HEK293 (cell line): ENCODE results near the gene TRIM44.

Experiments
- GFI1B ChIP-seq: fragments of 450-650 bp; formaldehyde crosslinking; IDR thresholded peaks from 2 replicates; pipeline ENCODE4 v1.5.1; 2016; ENCODE audit warnings: missing biosample characterization, missing genetic modification characterization
- IKZF3 ChIP-seq: fragments of 450-650 bp; IDR thresholded peaks from 2 replicates; pipeline ENCODE4 v1.5.0; 2018; ENCODE audit warnings: missing biosample characterization, mild to moderate bottlenecking, missing genetic modification characterization, moderate library complexity
- WT1 ChIP-seq: fragments of 450-650 bp; formaldehyde crosslinking; IDR thresholded peaks from 2 replicates; pipeline ENCODE4 v1.5.1; 2016; ENCODE audit warnings: missing biosample characterization, missing genetic modification characterization
- ZFP37 ChIP-seq: fragments of 450-650 bp; formaldehyde crosslinking; IDR thresholded peaks from 2 replicates; pipeline ENCODE4 v1.5.1; 2016; ENCODE audit warnings: missing biosample characterization, missing genetic modification characterization
- ZNF140 ChIP-seq: fragments of 450-650 bp; formaldehyde crosslinking; IDR thresholded peaks from 2 replicates; pipeline ENCODE4 v1.5.1; 2016; ENCODE audit warnings: missing biosample characterization, missing genetic modification characterization
- ZNF214 ChIP-seq: fragments of 450-650 bp; formaldehyde crosslinking; IDR thresholded peaks from 2 replicates; pipeline ENCODE4 v1.5.1; 2017; ENCODE audit warnings: missing biosample characterization, mild to moderate bottlenecking, missing genetic modification characterization, borderline replicate concordance
- ZNF311 ChIP-seq: fragments of 450-650 bp; formaldehyde crosslinking; IDR thresholded peaks from 2 replicates; pipeline ENCODE4 v1.5.1; 2017; ENCODE audit warnings: missing biosample characterization, missing genetic modification characterization, borderline replicate concordance
- ZNF335 ChIP-seq: fragments of 450-650 bp; formaldehyde crosslinking; conservative IDR thresholded peaks from 2 replicates; pipeline ENCODE4 v1.5.1; 2016; ENCODE audit warnings: missing biosample characterization, missing genetic modification characterization
- ZNF423 ChIP-seq: fragments of 450-650 bp; formaldehyde crosslinking; IDR thresholded peaks from 2 replicates; pipeline ENCODE4 v1.5.1; 2016; ENCODE audit warnings: missing biosample characterization, missing genetic modification characterization
- ZNF501 ChIP-seq: fragments of 450-650 bp; formaldehyde crosslinking; IDR thresholded peaks from 2 replicates; pipeline ENCODE4 v1.5.1; 2016; ENCODE audit warnings: missing biosample characterization, missing genetic modification characterization
- ZNF521 ChIP-seq: fragments of 450-650 bp; formaldehyde crosslinking; IDR thresholded peaks from 2 replicates; pipeline ENCODE4 v1.5.1; 2017; ENCODE audit warnings: missing biosample characterization, mild to moderate bottlenecking, missing genetic modification characterization
- ZNF571 ChIP-seq: fragments of 450-650 bp; formaldehyde crosslinking; IDR thresholded peaks from 2 replicates; pipeline ENCODE4 v1.5.0; 2017; ENCODE audit warnings: missing biosample characterization, missing genetic modification characterization
- ZNF624 ChIP-seq: fragments of 450-650 bp; formaldehyde crosslinking; IDR thresholded peaks from 2 replicates; pipeline ENCODE4 v1.5.1; 2017; ENCODE audit warnings: missing biosample characterization, missing genetic modification characterization
- ZNF629 ChIP-seq: fragments of 450-650 bp; formaldehyde crosslinking; IDR thresholded peaks from 2 replicates; pipeline ENCODE4 v1.5.1; 2017; ENCODE audit warnings: missing biosample characterization, missing genetic modification characterization
- ZNF654 ChIP-seq: fragments of 450-650 bp; formaldehyde crosslinking; IDR thresholded peaks from 2 replicates; pipeline ENCODE4 v1.5.1; 2016; ENCODE audit warnings: low read depth, missing biosample characterization, missing genetic modification characterization
- ZNF664 ChIP-seq: fragments of 450-650 bp; formaldehyde crosslinking; IDR thresholded peaks from 2 replicates; pipeline ENCODE4 v1.5.1; 2016; ENCODE audit warnings: missing biosample characterization, missing genetic modification characterization
- ZSCAN23 ChIP-seq: fragments of 450-650 bp; formaldehyde crosslinking; IDR thresholded peaks from 2 replicates; pipeline ENCODE4 v1.5.1; 2016; ENCODE audit warnings: missing biosample characterization, missing genetic modification characterization
- ZSCAN30 ChIP-seq: fragments of 450-650 bp; IDR thresholded peaks from 2 replicates; pipeline ENCODE4 v1.5.1; 2018; ENCODE audit warnings: missing biosample characterization, mild to moderate bottlenecking, missing genetic modification characterization, moderate library complexity
- TF ChIP-seq, protein P1 (sequence below): fragments of 450-650 bp; formaldehyde crosslinking; IDR thresholded peaks from 2 replicates; pipeline ENCODE4 v1.5.1; 2017; ENCODE audit warnings: missing biosample characterization, missing genetic modification characterization
- TF ChIP-seq, protein P2 (sequence below): fragments of 450-650 bp; formaldehyde crosslinking; IDR thresholded peaks from 2 replicates; pipeline ENCODE4 v1.5.1; 2016; ENCODE audit warnings: missing biosample characterization, missing genetic modification characterization, borderline replicate concordance
- TF ChIP-seq, protein P3 (sequence below): fragments of 450-650 bp; formaldehyde crosslinking; IDR thresholded peaks from 2 replicates; pipeline ENCODE4 v1.5.1; 2016; ENCODE audit warnings: missing biosample characterization, missing genetic modification characterization
- TF ChIP-seq, protein P4 (sequence below): fragments of 450-650 bp; formaldehyde crosslinking; IDR thresholded peaks from 2 replicates; pipeline ENCODE4 v1.5.1; 2016; ENCODE audit warnings: missing biosample characterization, missing genetic modification characterization
- TF ChIP-seq, protein P5 (sequence below): fragments of 450-650 bp; formaldehyde crosslinking; IDR thresholded peaks from 2 replicates; pipeline ENCODE4 v1.5.1; 2017; ENCODE audit warnings: missing biosample characterization, missing genetic modification characterization

TRIM44 gene

DNA sequence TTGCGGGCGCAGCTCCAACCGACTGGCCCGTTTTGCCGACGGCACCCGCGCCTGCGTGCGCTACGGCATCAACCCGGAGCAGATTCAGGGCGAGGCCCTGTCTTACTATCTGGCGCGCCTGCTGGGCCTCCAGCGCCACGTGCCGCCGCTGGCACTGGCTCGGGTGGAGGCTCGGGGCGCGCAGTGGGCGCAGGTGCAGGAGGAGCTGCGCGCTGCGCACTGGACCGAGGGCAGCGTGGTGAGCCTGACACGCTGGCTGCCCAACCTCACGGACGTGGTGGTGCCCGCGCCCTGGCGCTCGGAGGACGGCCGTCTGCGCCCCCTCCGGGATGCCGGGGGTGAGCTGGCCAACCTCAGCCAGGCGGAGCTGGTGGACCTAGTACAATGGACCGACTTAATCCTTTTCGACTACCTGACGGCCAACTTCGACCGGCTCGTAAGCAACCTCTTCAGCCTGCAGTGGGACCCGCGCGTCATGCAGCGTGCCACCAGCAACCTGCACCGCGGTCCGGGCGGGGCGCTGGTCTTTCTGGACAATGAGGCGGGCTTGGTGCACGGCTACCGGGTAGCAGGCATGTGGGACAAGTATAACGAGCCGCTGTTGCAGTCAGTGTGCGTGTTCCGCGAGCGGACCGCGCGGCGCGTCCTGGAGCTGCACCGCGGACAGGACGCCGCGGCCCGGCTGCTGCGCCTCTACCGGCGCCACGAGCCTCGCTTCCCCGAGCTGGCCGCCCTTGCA is 43.3 kb upstream of the TRIM44 start (continued):
- TF ChIP-seq IKZF3 (tag by site-specific recombination) (no peak), GFI1B (tag by site-specific recombination) (no peak), ZNF521 (tag by site-specific recombination) (no peak), ZNF311 (no peak), WT1 (tag by site-specific recombination) (no peak), ZSCAN23 (tag by site-specific recombination) (no peak), ZNF335 (peak; percentile 68; the same call in 1 of the 2 replicates), ZFP37 (tag by site-specific recombination) (no peak), ZNF571 (no peak), ZNF664 (tag by site-specific recombination) (no peak), ZNF140 (tag by site-specific recombination) (no peak), ZNF423 (tag by site-specific recombination) (no peak), ZNF629 (tag by site-specific recombination) (no peak; the same call in 1 of the 2 replicates), ZNF501 (tag by site-specific recombination) (no peak), ZSCAN30 (tag by site-specific recombination) (peak; percentile 50; the same call in 1 of the 2 replicates), ZNF624 (tag by site-specific recombination) (no peak), ZNF214 (tag by site-specific recombination) (no peak), ZNF654 (no peak)
- TF ChIP-seq, protein P1, sequence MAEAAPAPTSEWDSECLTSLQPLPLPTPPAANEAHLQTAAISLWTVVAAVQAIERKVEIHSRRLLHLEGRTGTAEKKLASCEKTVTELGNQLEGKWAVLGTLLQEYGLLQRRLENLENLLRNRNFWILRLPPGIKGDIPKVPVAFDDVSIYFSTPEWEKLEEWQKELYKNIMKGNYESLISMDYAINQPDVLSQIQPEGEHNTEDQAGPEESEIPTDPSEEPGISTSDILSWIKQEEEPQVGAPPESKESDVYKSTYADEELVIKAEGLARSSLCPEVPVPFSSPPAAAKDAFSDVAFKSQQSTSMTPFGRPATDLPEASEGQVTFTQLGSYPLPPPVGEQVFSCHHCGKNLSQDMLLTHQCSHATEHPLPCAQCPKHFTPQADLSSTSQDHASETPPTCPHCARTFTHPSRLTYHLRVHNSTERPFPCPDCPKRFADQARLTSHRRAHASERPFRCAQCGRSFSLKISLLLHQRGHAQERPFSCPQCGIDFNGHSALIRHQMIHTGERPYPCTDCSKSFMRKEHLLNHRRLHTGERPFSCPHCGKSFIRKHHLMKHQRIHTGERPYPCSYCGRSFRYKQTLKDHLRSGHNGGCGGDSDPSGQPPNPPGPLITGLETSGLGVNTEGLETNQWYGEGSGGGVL: no peak
- TF ChIP-seq, protein P2, sequence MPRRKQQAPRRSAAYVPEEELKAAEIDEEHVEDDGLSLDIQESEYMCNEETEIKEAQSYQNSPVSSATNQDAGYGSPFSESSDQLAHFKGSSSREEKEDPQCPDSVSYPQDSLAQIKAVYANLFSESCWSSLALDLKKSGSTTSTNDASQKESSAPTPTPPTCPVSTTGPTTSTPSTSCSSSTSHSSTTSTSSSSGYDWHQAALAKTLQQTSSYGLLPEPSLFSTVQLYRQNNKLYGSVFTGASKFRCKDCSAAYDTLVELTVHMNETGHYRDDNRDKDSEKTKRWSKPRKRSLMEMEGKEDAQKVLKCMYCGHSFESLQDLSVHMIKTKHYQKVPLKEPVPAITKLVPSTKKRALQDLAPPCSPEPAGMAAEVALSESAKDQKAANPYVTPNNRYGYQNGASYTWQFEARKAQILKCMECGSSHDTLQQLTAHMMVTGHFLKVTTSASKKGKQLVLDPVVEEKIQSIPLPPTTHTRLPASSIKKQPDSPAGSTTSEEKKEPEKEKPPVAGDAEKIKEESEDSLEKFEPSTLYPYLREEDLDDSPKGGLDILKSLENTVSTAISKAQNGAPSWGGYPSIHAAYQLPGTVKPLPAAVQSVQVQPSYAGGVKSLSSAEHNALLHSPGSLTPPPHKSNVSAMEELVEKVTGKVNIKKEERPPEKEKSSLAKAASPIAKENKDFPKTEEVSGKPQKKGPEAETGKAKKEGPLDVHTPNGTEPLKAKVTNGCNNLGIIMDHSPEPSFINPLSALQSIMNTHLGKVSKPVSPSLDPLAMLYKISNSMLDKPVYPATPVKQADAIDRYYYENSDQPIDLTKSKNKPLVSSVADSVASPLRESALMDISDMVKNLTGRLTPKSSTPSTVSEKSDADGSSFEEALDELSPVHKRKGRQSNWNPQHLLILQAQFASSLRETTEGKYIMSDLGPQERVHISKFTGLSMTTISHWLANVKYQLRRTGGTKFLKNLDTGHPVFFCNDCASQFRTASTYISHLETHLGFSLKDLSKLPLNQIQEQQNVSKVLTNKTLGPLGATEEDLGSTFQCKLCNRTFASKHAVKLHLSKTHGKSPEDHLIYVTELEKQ: no peak
- TF ChIP-seq, protein P3, sequence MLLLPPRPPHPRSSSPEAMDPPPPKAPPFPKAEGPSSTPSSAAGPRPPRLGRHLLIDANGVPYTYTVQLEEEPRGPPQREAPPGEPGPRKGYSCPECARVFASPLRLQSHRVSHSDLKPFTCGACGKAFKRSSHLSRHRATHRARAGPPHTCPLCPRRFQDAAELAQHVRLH (tag by site-specific recombination): no peak
- TF ChIP-seq, protein P4, sequence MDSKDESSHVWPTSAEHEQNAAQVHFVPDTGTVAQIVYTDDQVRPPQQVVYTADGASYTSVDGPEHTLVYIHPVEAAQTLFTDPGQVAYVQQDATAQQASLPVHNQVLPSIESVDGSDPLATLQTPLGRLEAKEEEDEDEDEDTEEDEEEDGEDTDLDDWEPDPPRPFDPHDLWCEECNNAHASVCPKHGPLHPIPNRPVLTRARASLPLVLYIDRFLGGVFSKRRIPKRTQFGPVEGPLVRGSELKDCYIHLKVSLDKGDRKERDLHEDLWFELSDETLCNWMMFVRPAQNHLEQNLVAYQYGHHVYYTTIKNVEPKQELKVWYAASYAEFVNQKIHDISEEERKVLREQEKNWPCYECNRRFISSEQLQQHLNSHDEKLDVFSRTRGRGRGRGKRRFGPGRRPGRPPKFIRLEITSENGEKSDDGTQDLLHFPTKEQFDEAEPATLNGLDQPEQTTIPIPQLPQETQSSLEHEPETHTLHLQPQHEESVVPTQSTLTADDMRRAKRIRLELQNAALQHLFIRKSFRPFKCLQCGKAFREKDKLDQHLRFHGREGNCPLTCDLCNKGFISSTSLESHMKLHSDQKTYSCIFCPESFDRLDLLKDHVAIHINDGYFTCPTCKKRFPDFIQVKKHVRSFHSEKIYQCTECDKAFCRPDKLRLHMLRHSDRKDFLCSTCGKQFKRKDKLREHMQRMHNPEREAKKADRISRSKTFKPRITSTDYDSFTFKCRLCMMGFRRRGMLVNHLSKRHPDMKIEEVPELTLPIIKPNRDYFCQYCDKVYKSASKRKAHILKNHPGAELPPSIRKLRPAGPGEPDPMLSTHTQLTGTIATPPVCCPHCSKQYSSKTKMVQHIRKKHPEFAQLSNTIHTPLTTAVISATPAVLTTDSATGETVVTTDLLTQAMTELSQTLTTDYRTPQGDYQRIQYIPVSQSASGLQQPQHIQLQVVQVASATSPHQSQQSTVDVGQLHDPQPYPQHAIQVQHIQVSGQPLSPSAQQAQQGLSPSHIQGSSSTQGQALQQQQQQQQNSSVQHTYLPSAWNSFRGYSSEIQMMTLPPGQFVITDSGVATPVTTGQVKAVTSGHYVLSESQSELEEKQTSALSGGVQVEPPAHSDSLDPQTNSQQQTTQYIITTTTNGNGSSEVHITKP (tag by site-specific recombination): no peak
- TF ChIP-seq, protein P5, sequence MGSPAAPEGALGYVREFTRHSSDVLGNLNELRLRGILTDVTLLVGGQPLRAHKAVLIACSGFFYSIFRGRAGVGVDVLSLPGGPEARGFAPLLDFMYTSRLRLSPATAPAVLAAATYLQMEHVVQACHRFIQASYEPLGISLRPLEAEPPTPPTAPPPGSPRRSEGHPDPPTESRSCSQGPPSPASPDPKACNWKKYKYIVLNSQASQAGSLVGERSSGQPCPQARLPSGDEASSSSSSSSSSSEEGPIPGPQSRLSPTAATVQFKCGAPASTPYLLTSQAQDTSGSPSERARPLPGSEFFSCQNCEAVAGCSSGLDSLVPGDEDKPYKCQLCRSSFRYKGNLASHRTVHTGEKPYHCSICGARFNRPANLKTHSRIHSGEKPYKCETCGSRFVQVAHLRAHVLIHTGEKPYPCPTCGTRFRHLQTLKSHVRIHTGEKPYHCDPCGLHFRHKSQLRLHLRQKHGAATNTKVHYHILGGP (tag by site-specific recombination): no peak
